Measurements from ENCODE around the gene CACNA1I.

Gene CACNA1I

DNA sequence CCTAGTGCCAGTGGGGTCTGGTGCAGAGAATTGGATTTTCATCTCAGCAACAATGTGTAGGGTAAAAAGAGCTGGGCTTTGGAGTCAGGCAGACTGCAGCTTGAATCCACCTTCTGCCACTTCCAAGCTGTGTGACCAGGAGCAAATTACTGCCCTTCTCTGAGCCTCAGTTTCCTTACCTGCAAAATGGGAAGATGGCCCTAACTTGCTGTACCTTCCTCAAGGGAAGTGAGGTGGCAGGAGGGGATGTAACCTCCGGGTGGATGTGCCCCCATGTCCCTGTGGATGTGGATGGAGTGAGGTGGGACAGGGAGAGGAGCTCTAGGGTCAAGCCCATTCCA lies 90.9 kb downstream of the CACNA1I start:
- in situ Hi-C loops (cut with MboI; ENCODE audit: low sequenced_read_pairs) = no loop called here

DNA sequence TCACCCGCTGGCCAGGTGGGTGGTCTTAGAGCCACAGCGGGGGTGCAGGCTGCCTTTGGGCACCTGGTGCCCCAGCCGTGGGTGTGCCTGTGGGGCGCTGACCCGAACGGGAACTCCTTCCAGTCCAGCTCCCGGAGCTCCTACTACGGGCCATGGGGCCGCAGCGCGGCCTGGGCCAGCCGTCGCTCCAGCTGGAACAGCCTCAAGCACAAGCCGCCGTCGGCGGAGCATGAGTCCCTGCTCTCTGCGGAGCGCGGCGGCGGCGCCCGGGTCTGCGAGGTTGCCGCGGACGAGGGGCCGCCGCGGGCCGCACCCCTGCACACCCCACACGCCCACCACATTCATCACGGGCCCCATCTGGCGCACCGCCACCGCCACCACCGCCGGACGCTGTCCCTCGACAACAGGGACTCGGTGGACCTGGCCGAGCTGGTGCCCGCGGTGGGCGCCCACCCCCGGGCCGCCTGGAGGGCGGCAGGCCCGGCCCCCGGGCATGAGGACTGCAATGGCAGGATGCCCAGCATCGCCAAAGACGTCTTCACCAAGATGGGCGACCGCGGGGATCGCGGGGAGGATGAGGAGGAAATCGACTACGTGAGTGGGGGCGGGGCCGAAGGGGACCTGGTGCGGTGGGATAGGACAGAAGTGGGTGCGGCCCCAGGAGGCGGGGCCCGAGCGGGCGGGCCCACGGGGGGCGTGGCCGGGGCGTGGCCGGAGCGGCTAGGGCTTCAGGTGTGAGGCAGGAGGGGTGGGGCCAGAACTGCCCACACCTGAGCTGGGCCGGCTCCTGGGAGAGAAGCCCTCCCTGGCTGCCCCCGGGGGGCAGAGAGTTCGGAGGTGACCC lies 91.5 kb downstream of the CACNA1I start:
- in situ Hi-C loops (cut with MboI; ENCODE audit: low sequenced_read_pairs) = no loop called here

DNA sequence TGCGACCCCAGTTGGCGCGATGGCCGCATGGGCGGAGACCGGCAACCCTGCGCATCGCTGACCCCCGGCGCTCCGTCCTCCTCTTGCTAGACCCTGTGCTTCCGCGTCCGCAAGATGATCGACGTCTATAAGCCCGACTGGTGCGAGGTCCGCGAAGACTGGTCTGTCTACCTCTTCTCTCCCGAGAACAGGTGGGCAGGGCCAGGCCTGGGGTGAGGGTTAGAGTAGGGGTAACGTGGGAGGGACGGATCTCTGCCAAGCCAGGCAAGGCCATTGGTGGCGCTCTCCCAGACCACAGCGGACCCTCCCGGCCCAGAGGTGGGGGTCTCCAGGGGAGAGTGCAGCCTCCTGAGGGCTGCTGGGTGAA lies 92.1 kb downstream of the CACNA1I start:
- in situ Hi-C loops (cut with MboI; ENCODE audit: low sequenced_read_pairs) = no loop called here

DNA sequence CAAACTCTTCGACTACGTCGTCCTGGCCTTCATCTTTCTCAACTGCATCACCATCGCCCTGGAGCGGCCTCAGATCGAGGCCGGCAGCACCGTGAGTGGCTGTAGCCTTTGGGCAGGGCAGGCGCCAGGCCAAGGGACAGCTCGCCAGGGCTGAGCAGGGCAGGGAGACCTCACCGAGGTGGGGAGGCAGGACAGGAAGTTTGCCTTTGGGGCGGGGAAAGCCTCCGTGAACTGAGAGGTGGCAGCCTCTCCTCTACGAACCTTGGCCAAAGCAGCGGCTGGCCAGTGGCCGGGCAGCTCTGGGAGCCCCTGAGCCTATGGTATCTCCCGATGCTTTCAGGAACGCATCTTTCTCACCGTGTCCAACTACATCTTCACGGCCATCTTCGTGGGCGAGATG lies 93.2 kb downstream of the CACNA1I start:
- in situ Hi-C loops (cut with MboI; ENCODE audit: low sequenced_read_pairs) = no loop called here

DNA sequence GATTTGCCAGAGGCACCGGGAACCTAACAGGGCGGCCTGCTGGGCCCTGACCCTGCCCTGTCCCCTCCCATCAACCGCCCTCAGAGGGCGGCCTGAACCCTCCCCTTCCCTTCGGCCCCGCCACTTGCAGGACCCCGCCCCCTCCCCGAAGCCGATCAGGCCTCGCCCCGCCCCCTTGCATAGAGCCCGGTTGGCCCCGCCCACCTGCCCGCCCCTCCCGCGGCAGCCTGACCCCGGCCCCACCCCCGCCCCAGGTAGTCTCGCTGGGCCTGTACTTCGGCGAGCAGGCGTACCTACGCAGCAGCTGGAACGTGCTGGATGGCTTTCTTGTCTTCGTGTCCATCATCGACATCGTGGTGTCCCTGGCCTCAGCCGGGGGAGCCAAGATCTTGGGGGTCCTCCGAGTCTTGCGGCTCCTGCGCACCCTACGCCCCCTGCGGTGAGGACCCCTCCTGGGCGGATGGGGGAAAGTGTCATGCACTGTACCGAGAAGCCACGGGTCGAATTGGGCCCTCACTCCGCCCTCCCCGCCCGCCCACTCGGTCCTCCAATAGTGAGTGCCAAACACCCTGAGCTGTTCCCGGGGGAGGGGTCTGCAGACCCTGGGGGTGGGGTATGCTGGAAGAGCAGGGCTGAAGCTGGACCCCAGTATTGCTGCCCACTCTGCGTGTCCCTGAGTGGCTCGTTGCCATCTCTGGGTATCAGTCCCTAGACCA lies 94.1 kb downstream of the CACNA1I start:
- in situ Hi-C loops (cut with MboI; ENCODE audit: low sequenced_read_pairs) = no loop called here

DNA sequence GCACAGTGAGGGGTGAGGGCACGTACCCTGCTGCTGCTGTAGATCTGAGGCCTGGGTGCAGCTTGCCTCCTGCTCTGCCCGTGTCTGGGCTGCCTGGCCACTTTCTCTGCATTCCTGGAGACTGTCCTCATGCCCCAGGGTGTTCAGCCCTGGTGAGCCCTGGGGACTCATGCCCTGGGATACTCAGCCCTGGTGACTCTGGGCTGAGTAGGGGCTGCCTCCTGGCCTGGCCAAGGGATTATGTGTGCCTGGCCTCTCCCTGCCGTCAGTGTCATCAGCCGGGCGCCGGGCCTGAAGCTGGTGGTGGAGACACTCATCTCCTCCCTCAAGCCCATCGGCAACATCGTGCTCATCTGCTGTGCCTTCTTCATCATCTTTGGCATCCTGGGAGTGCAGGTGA lies 94.7 kb downstream of the CACNA1I start:
- in situ Hi-C loops (cut with MboI; ENCODE audit: low sequenced_read_pairs) = no loop called here

DNA sequence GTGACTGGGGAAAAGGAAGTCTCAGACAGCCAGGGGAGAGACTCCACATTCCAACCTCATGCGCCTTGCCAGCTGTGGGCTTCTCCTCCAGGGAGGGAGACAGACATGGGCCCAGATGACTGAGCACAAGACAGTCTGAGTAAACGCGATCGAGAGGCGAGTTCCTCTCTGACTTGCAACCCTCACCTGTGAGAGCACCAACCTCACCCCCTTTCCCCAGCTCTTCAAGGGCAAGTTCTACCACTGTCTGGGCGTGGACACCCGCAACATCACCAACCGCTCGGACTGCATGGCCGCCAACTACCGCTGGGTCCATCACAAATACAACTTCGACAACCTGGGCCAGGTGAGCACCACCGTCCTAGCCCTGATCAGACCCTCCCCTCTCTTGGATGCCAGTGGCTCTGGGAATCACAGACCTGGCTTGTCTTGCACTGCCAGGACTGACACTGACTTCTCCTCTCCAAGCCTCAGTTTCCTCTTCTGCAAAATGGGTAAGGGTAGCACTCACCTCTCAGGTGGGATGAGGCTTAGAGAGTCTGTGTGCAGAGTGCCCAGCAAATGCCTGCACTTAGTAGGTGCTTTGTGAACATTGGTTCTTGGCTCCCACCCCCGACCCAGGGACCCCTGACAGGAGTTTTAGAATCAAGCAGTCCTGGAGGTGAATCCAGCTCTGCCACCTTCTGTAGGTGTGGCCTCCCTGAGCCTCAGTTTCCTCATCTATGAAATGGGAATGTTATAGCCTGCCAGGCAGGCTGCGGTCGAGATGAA lies 95.3 kb downstream of the CACNA1I start:
- in situ Hi-C loops (cut with MboI; ENCODE audit: low sequenced_read_pairs) = no loop called here

DNA sequence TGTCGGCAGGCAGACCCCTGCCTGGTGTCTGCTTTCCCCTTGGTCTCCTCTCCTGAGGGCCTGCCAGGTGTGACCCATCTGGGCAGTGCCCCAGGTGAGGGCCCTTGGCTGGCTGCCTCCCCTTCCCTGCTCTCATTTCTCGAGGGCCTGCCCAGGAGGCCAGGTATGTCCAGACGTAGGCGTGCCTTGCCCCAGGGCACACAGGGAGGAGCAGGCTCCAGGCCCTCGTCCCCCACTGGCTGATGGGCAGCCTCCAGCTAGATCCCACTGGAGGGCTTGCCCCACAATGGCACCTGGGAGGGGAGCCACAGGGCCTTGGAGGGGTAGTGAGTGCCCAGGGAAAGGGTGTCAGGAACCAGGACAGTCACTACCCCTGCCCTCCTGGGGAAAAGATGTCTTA lies 95.9 kb downstream of the CACNA1I start:
- in situ Hi-C loops (cut with MboI; ENCODE audit: low sequenced_read_pairs) = no loop called here

DNA sequence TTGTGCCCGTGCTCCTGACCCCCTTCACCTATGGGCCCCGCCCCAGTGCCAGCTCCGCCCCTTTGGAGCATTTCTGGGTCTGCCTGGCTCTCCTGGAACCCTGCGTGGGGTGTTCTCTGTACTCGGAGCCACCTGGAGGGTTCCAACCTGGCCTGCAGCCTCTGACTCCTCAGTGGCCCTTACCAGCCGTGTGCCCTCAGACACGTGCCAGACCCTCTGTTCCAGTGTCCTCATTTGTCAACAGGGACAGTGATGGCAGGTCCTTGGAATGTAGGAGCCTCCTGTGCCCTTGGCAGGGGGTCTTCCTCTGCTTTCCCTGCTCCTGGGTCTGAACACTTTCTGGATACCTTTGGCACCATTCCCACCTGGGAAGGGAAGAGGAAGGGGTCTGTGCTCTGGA lies 96.4 kb downstream of the CACNA1I start:
- in situ Hi-C loops (cut with MboI; ENCODE audit: low sequenced_read_pairs) = no loop called here

DNA sequence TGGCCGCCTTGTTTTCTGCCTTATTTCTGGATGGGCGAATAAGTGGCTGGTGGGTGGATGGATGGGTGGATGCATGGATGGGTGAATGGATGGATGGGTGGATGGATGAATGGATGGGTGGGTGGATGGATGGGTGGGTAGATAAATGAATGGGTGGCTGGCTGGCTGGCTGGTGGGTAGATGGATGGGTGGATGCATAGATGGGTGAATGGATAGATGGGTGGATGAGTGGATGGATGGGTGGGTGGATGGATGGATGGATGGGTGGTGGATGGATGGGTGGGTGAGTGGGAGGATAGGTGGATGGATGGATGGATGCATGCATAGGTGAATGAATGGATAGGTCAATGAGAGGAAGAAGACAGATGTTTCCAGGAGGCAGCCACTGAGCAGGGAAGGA lies 98.9 kb downstream of the CACNA1I start:
- in situ Hi-C loops (cut with MboI; ENCODE audit: low sequenced_read_pairs) = no loop called here

DNA sequence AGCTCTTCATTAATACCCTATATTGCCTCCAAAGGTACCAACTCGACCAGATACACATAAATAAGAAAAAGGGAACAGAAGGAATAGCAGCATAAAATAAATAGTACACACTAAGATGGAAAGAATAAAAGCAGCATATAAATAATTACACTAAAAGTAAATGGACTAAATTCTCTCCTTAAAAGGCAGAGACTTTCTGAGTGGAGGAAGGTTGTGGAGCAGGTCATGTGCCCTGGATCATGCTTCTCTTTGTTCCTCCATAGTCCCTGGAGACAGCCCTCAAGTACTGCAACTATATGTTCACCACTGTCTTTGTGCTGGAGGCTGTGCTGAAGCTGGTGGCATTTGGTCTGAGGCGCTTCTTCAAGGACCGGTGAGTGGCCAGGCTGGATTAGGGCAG lies 101.4 kb downstream of the CACNA1I start:
- in situ Hi-C loops (cut with MboI; ENCODE audit: low sequenced_read_pairs) = no loop called here

DNA sequence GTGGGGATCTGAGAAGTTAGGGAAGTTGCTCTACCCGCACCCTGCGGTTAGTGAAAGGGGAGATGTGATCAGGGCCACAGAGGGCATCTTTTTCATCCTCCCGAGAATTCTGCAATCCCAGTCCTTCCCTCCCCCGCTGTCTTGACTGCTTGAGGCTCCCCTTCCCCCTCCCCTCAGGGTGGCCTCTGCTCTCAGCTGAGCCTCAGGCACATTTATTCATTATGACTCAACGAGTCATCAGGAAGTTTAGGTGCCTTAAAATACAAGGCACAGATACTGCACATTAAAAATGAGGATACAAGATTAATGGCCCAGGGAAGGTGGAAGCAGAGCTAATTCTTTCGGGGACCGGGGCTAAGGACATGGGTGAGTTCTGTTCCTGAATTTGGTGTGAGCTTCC lies 104.0 kb downstream of the CACNA1I start:
- in situ Hi-C loops (cut with MboI; ENCODE audit: low sequenced_read_pairs) = no loop called here

DNA sequence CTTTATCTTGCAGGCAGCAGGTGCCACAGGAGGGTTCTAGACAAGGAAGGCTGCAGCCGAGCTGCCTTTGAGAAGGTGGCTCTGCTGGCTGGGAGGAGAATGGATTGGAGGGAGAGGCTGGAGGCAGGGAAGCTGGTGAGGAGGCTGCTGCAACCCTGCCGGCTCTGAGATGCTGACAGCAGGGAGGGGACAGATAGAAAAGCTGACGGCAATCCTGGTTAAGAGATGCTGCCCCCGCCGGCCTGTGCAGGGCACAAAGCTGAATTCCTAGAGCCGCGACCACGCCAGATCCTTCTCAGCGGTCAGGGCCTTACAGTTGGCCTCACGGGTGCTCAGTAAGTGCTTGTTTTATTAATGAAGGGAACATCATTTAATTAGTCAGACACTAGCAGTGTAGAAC lies 105.4 kb downstream of the CACNA1I start:
- in situ Hi-C loops (cut with MboI; ENCODE audit: low sequenced_read_pairs) = no loop called here

DNA sequence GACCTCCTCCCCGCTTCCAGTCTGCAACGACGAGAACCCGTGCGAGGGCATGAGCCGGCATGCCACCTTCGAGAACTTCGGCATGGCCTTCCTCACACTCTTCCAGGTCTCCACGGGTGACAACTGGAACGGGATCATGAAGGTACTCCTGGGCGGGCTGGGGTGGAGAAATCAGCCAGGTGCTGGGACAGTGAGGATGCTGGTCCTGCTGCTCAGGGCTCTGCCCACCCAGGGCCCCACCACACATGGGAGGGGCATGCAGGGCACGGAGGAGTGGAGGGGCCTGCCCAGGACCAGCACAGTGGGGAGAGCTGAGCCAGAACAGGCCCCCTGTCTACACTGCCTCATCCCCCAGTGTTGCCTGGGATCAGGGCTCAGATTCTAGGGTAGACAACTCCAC lies 107.4 kb downstream of the CACNA1I start:
- in situ Hi-C loops (cut with MboI; ENCODE audit: low sequenced_read_pairs) = no loop called here

DNA sequence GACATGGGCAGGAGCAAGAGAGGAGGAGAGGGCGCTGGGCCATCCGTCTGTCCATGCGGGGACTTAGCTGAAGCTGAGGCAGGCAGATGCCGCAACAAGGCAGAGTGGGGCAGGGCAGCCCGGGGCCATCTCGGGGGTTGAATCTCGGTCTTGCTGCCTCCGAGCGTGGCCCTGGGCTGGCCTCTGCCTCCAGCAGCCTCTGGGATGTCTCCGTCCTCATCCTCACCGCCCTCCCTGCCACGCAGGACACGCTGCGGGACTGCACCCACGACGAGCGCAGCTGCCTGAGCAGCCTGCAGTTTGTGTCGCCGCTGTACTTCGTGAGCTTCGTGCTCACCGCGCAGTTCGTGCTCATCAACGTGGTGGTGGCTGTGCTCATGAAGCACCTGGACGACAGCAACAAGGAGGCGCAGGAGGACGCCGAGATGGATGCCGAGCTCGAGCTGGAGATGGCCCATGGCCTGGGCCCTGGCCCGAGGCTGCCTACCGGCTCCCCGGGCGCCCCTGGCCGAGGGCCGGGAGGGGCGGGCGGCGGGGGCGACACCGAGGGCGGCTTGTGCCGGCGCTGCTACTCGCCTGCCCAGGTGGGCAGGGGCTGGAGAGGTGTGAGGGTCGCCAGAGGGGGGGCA lies 108.4 kb downstream of the CACNA1I start:
- in situ Hi-C loops (cut with MboI; ENCODE audit: low sequenced_read_pairs) = no loop called here

DNA sequence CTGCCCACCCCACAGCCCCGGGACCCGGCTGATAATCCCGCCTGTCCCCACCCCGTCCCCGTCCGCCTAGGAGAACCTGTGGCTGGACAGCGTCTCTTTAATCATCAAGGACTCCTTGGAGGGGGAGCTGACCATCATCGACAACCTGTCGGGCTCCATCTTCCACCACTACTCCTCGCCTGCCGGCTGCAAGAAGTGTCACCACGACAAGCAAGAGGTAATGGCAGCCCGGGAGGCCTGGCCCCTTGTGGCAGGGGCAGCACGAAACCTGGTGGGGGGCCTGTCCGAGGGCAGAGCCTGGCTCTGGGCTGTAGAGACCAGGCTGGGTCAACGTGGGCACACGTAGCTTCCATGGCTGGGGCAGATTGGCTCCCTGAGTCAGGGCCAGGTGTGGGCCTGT lies 109.1 kb downstream of the CACNA1I start:
- in situ Hi-C loops (cut with MboI; ENCODE audit: low sequenced_read_pairs) = no loop called here

DNA sequence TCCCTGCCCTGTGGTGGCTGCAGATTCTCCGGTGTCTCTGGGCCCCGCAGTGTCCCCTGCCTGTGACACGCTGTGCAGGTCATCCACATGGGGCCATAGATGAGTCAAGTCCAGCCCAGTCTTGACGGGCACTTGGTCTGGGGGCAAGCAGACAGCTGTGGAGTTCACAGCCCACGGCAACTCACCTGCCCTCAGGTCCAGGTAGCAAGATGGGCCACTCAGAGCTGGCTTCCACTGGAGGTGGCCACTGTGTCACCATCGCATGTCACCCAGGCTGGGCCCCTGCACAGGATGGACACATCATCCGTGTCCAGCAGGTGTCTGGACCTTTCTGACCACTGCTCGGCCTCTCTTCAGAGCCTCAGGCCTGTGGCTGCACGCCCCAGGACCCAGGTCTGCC lies 109.9 kb downstream of the CACNA1I start:
- in situ Hi-C loops (cut with MboI; ENCODE audit: low sequenced_read_pairs) = no loop called here

DNA sequence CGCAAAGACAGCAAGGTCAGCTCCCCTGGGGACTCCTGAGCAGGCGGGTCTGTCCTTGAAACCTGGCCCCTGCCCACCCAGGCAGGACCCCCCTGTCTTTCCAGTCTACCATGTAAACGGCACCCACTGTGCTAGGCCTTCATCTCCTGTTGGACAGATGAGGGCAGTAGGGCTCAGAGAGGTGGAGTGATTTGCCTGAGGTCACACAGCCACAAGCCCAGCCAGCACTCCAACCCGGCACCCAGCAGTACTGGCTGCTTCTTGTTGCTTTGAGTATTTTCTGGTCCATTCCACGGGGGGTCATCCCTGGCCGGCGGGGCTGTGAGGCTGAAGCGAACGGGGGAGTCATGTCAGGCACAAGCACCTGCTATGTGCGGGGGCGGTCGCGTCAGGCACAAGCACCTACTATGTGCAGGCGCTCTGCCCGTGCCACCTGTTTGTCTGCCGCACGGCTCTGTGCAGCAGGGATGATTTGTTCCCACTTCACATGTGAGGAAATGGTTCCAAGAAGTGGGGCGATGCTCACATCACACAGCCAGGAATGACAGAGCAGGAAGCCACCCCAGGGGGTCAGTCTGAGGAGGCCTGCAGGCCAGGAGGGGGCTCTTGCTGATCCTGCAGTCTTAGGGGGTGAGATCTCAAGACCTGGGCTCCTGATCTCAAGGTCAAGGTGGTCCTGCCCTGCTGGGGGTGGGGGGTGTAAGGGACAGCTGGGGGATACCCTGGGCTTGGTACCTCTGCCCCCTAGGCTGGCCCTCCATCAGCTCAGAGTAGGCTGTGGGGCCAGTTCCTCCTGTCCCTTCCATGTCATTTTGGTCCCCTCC lies 110.7 kb downstream of the CACNA1I start:
- in situ Hi-C loops (cut with MboI; ENCODE audit: low sequenced_read_pairs) = no loop called here

DNA sequence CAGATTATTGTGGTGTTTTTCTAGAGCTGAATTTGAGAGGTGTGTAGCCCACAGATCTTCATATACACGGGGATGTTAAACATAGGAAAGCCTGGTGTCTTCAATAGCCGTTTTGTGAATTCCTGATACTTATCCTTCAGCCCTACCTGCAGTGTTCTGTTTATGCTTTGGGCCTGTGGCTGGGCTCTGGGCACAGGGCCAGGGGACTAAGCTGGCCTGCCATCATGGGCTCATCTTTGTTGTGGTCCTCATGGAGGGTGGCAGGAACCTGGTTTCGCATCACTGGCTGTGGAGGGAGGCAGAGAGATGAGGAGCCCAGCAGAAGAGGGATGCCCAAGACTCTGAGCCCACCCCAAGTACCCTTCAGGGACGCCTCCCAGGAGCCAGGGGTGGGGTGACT lies 112.4 kb downstream of the CACNA1I start:
- in situ Hi-C loops (cut with MboI; ENCODE audit: low sequenced_read_pairs) = no loop called here

DNA sequence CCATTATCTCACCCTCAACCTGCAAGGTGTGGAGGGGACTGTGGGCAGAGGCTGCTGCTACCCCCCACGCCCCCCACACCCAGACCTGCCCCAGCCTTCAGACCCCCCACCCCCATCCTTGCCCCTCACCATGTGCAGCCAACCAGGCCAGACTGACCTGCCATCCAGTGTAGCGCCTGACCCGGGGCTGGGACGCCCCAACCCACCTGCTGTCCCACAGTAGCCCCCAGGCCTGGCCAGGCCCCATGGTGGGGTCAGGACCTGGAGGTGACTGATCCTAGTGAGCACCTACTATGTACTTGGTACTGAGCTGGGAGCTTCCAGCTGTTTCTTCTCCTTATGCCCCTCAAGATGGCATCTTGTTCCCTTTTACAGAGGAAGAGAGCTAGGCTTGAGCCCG lies 113.1 kb downstream of the CACNA1I start:
- in situ Hi-C loops (cut with MboI; ENCODE audit: low sequenced_read_pairs) = no loop called here

Data from HL-60/S4 treated with retinoic acid at 250 ng/mL for 4 days and 3 days (cell line).